Natural killer cell treated with Interleukin-12 subunit alpha and Interleukin-12 subunit beta and Interleukin-15 and Interleukin-18, amount 100 ng/mL, for 72 hours (primary cell): ENCODE results near the gene HIPK4. TPM values are rescaled to one million over a fixed set of nuclear protein-coding genes. Genes with fewer than 3 reads are reported as not detected.
"Not testable (repeated sequence)": the region's sequence is repeated elsewhere in the genome, so short reads cannot be mapped to it uniquely, and the experiment has no call there.

ENCODE experiments used
- ATAC-seq, 2 donors: fragments of 150-1000 bp; cut with Tn5 transposase in 1 of 2; sonication (Bioruptor Pico), chemical (Tn5 transposase) in 1 of 2; 2 replicates each; pipeline ENCODE4 v1.10.0; 2021
- DNase-seq: peaks from one replicate; pipeline ENCODE4 v3.0.0; 2022; ENCODE audit warnings: low spot score
- H3K27ac Mint-ChIP-seq, 2 donors: 1 replicate in 1 of 2; 2 replicates in 1 of 2; pipeline ENCODE4 v1.8.0; 2022; ENCODE audit warnings: mixed read lengths in 2 of 2, mild to moderate bottlenecking in 1 of 2, moderate library complexity in 1 of 2
- H3K27me3 Mint-ChIP-seq, 2 donors: 1 replicate in 1 of 2; 2 replicates in 1 of 2; pipeline ENCODE4 v1.8.0; 2022; ENCODE audit warnings: mixed read lengths in 2 of 2
- H3K36me3 Mint-ChIP-seq: one replicate; pipeline ENCODE4 v1.8.0; 2022; ENCODE audit warnings: mixed read lengths
- H3K4me1 Mint-ChIP-seq, 2 donors: 1 replicate in 1 of 2; 2 replicates in 1 of 2; pipeline ENCODE4 v1.8.0; 2022; ENCODE audit warnings: low read depth in 2 of 2, mixed read lengths in 2 of 2, mild to moderate bottlenecking in 1 of 2
- H3K4me3 Mint-ChIP-seq: one replicate; pipeline ENCODE4 v1.8.0; 2022; ENCODE audit warnings: mixed read lengths
- H3K9me3 Mint-ChIP-seq: 2 replicates; pipeline ENCODE4 v1.8.0; 2022; ENCODE audit warnings: mixed read lengths
- total RNA-seq, 2 donors: library from RNA; stranded (reverse); gene quantifications; one replicate each; pipeline ENCODE4 v1.2.3, GENCODE V29; 2022

HIPK4 gene
- total RNA-seq, 2 donors from 2014 or later = not detected

- DNase-seq (no peak), ATAC-seq (no peak)
- H3K4me3 Mint-ChIP-seq = no peak overlapping the region
- H3K4me1 Mint-ChIP-seq = peaks cover 12% of the 10 kb centered on the region in 2 donors
- no peaks in the 10 kb centered on the region for H3K27me3 Mint-ChIP-seq
- H3K27ac Mint-ChIP-seq = no peak overlapping the region
- H3K36me3 Mint-ChIP-seq = peaks cover 11% of the 10 kb centered on the region
- H3K9me3 Mint-ChIP-seq = no peaks in the 10 kb centered on the region
These were observed 50.8 kb downstream of the HIPK4 start for GRCh38 chr19:40339018-40339728.

GRCh38 chr19:40337594-40337993 is 52.4 kb downstream of the HIPK4 start:
- Mint-ChIP-seq H3K9me3 (no peaks in the 10 kb centered on the region), H3K27me3 (no peaks in the 10 kb centered on the region), H3K4me1 (peaks cover 5 to 11% of the 10 kb centered on the region in 2 donors), H3K36me3 (peaks cover 11% of the 10 kb centered on the region), H3K4me3 (no peak overlapping the region), H3K27ac (no peak overlapping the region)
- no peak for ATAC-seq
- DNase-seq = no peak

- no peak for ATAC-seq
- Mint-ChIP-seq H3K27ac (no peak overlapping the region), H3K9me3 (no peaks in the 10 kb centered on the region), H3K4me1 (peaks cover under 1 to 7% of the 10 kb centered on the region in 2 donors), H3K27me3 (no peaks in the 10 kb centered on the region), H3K4me3 (no peak overlapping the region), H3K36me3 (peaks cover 11% of the 10 kb centered on the region)
- no peak for DNase-seq
These were observed 52.9 kb downstream of the HIPK4 start for GRCh38 chr19:40337107-40337506.

- Mint-ChIP-seq H3K36me3 (peaks cover 11% of the 10 kb centered on the region), H3K27ac (no peak overlapping the region), H3K9me3 (no peaks in the 10 kb centered on the region), H3K4me1 (peaks cover 0 to 6% of the 10 kb centered on the region in 2 donors), H3K27me3 (no peaks in the 10 kb centered on the region), H3K4me3 (no peak overlapping the region)
- no peak for DNase-seq
- ATAC-seq = peak in 1 of 2 donors; percentile 46
These were observed 53.4 kb downstream of the HIPK4 start for GRCh38 chr19:40336601-40336900.

GRCh38 chr19:40335855-40336600 is 54.0 kb downstream of the HIPK4 start:
- ATAC-seq (no peak), DNase-seq (no peak)
- Mint-ChIP-seq H3K27me3 (no peaks in the 10 kb centered on the region), H3K27ac (no peak overlapping the region), H3K4me3 (no peak overlapping the region), H3K9me3 (no peaks in the 10 kb centered on the region), H3K36me3 (peaks cover 11% of the 10 kb centered on the region), H3K4me1 (peaks cover 0 to 4% of the 10 kb centered on the region in 2 donors)

- Mint-ChIP-seq H3K27me3 (no peaks in the 10 kb centered on the region), H3K4me3 (no peak overlapping the region), H3K4me1 (peaks cover 0 to 4% of the 10 kb centered on the region in 2 donors), H3K36me3 (peaks cover 11% of the 10 kb centered on the region), H3K9me3 (no peaks in the 10 kb centered on the region), H3K27ac (no peak overlapping the region)
- ATAC-seq = no peak
- no peak for DNase-seq
These were observed 54.9 kb downstream of the HIPK4 start for GRCh38 chr19:40335101-40335500.

GRCh38 chr19:40333083-40333482 is 56.9 kb downstream of the HIPK4 start:
- H3K27me3 Mint-ChIP-seq, H3K4me3 Mint-ChIP-seq, H3K27ac Mint-ChIP-seq, H3K4me1 Mint-ChIP-seq, ATAC-seq, H3K9me3 Mint-ChIP-seq, DNase-seq, H3K36me3 Mint-ChIP-seq: not testable (repeated sequence)

GRCh38 chr19:40332669-40333068 is 57.3 kb downstream of the HIPK4 start:
- no peaks in the 10 kb centered on the region for H3K27me3 Mint-ChIP-seq
- no peak overlapping the region for H3K4me3 Mint-ChIP-seq
- ATAC-seq (no peak), DNase-seq (no peak)
- no peak overlapping the region for H3K27ac Mint-ChIP-seq
- no peaks in the 10 kb centered on the region for H3K9me3 Mint-ChIP-seq
- no peaks in the 10 kb centered on the region for H3K36me3 Mint-ChIP-seq
- no peaks in the 10 kb centered on the region for H3K4me1 Mint-ChIP-seq

- Mint-ChIP-seq H3K27me3 (no peaks in the 10 kb centered on the region), H3K9me3 (no peaks in the 10 kb centered on the region), H3K27ac (no peak overlapping the region), H3K36me3 (no peaks in the 10 kb centered on the region), H3K4me3 (no peak overlapping the region), H3K4me1 (no peaks in the 10 kb centered on the region)
- DNase-seq (no peak), ATAC-seq (peak in 1 of 2 donors; percentile 72)
These were observed 58.9 kb downstream of the HIPK4 start for GRCh38 chr19:40331052-40331451.

Other genes starting within 250 kb of the HIPK4 start
- 10 to 100 TPM; 13.2 to 28.4 TPM for gene MAP3K10, start 198.8 kb downstream of the HIPK4 start, total RNA-seq
- gene TTC9B, start 171.8 kb downstream of the HIPK4 start, total RNA-seq = not detected
- under 1 TPM in 1 of 2 donors, not detected in 1; 0.98 TPM for gene CCNP, start 163.5 kb downstream of the HIPK4 start, total RNA-seq
- gene AKT2, start 104.8 kb downstream of the HIPK4 start, total RNA-seq = 100 to 1,000 TPM; 131 to 180 TPM
- gene C19orf47, start 41.8 kb downstream of the HIPK4 start, total RNA-seq = 10 to 100 TPM; 18.1 to 33.5 TPM
- 10 to 100 TPM; 67.4 to 92.0 TPM for gene PLD3, start 41.5 kb downstream of the HIPK4 start, total RNA-seq
- gene PRX, start 23.2 kb upstream of the HIPK4 start, total RNA-seq = under 1 TPM; 0.48 to 0.78 TPM
- gene SERTAD1, start 35.8 kb upstream of the HIPK4 start, total RNA-seq = 10 to 100 TPM; 11.2 to 21.5 TPM
- 10 to 100 TPM; 12.8 to 13.2 TPM for gene SERTAD3, start 54.2 kb upstream of the HIPK4 start, total RNA-seq
- 1 to 10 TPM; 4.6 to 5.3 TPM for gene BLVRB, start 75.6 kb upstream of the HIPK4 start, total RNA-seq
- gene SPTBN4, start 76.8 kb upstream of the HIPK4 start, total RNA-seq = not detected
- 100 to 1,000 TPM; 131 to 149 TPM for gene SHKBP1, start 186.7 kb upstream of the HIPK4 start, total RNA-seq
- 10 to 100 TPM; 28.1 to 59.0 TPM for gene LTBP4, start 211.2 kb upstream of the HIPK4 start, total RNA-seq